DMS 273 treated with DMSO at 0.1 percent for 48 hours (cell line): ENCODE results near the gene LAMC3.
"Not testable (repeated sequence)": the region's sequence is repeated elsewhere in the genome, so short reads cannot be mapped to it uniquely, and the experiment has no call there.

Source experiments
- DNase-seq: peaks from one replicate; lab custom pipeline; 2025; lab: John Stamatoyannopoulos, UW

Gene LAMC3

DNA sequence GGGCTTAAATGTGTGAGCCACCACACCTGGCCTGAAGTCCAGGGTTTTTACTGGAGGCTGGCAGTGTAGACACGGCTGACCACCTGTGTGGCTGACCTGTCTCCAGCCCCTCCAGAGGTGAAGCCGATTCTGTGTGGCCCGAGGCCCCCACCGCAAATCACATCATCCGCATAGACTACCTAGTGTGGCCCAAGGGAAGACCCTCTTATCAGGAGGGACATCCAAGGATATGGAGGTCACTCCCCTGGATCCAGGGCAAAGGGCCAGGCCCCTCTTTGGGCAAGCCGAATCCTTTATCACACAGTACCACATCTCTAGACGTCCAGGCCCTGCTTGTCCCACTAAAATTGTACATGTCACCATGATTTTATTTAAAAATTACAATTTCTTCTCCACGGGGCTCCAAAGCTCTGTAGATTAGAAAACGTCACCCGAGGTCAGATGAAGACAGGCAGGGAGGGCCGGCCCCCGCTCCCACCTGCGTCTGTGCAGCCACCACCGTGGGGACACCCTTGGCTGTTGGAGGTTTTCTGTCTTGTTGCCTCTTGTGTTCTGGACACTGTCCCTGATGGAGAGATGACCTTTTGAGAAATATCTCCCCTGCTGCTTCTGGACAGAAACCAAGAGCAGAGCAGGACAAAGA lies 20.1 kb downstream of the LAMC3 start:
- DNase-seq, result no peak

DNA sequence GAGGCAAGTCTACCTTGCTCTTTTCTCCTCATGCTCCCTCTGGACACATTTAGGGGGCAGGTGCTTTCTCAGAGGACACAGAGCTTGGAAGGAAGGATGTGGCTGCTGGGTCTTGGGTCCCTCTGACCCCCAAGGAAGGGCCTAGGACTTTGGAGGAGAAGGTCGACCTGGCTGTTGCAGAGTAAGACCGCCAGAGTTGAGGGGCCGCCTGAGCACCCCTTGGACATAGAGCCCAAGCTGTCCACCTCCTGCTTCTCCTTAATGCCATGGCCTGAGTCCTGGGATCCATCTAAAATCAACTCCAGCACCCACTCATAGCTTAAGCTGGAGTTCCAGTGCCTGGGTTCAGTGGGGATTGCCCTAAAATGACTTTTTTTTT lies 20.6 kb downstream of the LAMC3 start:
- DNase-seq, result no peak

DNA sequence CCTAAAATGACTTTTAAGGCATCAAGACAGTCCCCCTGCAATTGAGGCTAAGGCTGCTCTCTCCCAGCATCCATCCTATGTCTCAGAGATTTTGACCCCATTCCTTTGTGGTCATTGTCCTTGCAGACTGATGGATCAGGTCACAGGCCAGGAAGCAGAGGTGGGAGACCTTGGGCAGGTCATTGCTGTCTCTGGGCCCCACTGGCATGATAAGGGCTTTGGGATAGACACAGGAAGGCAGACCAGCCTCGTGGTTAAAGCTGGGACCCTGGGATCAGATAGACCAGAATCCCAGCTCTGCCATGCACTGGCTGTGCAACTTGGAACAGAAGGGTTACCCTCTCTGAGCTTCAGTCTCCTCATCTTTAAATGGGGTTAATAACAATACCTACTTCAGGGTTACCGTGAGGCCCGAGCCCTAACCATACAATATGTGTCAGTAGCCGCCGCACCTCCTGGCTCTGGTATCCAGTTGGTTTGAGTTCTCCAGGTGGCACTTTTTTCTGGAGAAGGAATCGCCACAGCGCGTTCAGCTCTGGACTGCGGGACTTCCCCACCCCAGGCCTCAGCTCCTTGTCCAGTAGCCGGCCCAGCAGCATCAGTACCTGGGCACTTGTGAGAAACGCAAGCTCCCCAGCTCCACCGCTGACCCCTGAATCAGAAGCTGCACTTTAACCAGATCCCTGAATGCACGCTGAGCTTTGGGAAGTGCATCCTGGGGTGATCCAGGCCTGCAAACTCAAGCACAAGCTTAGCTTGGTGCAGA lies 21.4 kb downstream of the LAMC3 start:
- no peak for DNase-seq

DNA sequence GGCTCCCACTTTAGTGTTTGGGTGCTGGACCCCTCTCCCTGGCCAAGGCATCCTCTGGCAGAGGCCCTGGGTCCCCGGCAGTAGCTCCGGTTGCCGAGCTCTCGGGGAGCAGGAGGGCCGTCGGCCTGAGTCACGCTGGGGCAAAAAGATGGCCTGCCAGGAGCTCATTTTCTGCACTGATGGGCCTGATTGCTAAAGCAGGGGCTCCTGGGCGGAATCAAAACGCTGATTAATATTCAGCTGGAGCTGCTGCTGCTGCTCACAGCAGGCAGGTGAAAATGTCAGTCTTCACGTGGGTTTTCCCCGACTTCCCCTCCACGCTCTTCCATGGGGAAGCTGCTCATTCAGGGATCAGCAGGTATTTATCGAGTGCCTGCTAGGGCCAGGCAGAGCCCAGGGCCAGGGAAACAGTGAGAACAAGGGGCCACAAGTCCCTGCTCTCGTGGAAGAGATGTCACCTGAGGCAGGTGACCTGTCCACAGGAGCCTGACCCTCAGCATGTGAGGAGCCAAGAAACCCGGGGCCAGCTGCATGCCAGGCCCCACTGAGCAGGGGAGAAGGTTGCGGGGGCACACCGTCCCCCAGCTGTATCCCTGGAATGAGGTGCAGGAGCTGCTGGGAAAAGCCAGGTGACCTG lies 22.1 kb downstream of the LAMC3 start:
- no peak for DNase-seq

DNA sequence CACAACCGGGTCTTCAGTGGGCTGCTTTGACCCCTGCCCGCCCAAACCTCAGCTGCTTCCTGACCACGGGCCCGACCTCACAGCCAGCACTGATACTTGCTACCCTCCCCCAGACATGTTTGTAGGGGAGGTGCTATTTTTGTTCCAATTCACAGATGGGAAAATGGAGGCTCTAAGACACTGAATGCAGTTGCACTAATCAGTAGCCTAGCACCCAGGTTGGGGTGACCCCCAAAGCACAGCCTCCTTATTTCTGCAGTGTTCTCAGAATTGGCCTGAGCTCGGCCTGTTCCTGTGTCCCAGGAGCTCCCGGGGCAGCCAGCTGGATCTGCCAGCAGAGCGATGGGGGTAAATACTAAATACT lies 22.6 kb downstream of the LAMC3 start:
- no peak for DNase-seq

DNA sequence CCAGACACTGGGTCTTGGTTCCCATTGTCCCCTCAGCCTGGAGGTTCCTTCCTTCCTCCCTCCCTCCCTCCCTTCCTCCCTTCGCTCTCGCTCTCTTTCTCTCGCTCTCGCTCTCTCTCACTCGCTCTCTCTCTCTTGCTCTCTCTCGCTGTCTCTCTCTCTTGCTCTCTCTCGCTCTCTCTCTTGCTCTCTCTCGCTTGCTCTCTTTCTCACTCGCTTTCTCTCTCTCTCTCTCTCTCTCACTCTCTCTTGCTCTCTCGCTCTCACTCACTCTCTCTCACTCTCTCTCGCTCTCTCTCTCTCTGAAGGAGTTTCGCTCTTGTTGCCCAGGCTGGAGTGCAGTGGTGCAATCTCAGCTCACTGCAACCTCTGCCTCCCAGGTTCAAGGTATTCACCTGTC lies 23.4 kb downstream of the LAMC3 start:
- no peak for DNase-seq

DNA sequence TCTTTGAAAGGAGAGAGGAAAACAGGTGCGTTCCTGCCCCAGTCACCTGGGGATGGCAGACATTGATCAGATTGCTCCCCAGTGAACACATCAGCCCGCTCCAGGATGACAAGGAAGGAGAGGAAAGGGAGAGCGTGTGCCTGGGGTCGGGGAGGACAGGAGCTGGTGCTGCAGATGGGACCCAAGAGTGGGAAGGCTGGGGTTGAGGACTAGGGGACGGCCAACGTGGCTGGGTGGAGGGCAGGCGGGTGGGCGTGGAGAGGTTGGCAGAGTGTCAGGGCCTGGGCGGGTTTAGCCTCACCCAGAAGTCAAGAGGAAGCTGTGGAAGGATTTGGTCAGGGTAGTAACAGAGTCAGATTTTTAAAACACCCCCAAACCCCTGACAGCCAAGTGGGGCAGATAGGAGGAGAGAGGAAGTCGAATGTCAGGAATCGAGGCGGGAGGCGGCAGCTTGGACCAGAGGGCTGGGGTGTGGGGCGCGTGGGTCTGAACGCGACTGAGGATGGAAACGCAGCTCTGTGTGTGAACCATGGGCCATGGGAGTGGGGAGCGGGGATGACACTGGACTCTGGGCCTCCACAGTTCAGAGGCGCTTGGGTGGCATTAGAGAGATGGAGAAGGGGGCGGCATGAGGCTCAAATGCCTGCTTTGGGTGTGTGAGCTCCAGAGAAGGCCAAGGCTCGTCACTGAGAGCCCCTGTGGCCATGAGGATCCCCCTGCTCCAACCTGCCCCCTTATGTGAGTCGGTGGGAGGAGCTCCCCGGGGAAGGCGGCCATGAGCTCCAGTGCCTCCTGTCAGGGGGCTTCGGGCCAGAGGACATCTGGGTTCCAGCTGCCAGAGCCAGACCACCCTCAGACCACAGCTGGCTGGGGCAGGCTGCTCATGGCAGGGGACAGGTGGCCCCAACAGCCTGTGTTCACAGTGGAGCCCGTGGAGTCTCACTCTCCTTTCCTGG lies 24.6 kb downstream of the LAMC3 start:
- no peak for DNase-seq

DNA sequence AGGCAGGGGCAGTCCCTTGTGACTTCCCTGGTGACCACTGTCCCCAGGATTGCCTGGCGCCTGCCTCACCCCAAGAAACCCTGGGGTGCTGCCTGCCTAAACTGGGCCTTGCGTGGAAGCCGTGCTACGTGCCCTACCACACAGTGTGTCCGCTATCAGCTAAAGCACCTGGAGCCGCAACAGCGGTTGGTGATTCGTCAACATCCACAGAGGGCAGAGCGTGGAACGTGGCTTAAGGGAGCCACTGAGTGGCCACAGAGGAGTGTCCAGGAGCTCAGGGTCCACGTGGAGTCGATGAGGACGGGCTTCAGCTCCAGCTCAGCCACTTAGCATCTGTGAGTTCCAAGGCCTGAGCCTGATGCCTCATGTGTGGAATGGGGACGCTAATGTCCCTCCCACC lies 25.3 kb downstream of the LAMC3 start:
- no peak for DNase-seq

DNA sequence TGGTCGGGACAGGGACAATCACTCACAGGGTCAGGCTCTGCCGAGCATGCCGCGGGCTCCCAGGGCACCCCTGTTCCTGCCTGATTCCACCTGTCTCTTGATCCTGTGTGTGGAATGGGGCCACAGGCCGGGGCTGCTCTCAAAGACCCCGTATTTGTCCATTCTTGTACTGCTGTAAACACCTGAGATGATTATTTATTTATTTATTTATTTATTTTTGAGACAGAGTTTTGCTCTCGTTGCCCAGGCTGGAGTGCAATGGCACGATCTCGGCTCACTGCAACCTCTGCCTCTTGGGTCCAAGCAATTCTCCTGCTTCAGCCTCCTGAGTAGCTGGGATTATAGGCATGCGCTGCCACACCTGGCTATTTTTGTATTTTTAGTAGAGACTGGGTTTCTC lies 25.8 kb downstream of the LAMC3 start:
- DNase-seq, result not testable (repeated sequence)

DNA sequence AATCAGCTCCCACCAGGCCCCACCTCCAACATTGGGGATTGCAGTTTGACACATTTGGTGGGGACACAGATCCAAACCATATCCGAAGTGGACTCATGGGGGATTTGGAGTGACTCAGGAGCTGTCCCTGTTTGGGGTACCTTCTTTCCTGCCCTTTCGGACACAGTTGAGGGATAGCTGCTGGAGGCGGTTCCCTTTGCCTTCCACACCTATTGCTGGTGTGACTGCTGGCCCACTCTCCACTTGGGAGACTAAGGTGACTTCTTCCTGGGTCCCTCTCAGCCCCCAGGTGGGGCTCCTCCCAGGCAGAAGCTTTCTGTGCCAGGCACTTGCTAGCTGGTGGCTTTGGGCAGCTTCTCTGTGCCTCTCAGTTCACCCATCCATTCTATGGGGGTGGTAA lies 26.6 kb downstream of the LAMC3 start:
- no peak for DNase-seq

DNA sequence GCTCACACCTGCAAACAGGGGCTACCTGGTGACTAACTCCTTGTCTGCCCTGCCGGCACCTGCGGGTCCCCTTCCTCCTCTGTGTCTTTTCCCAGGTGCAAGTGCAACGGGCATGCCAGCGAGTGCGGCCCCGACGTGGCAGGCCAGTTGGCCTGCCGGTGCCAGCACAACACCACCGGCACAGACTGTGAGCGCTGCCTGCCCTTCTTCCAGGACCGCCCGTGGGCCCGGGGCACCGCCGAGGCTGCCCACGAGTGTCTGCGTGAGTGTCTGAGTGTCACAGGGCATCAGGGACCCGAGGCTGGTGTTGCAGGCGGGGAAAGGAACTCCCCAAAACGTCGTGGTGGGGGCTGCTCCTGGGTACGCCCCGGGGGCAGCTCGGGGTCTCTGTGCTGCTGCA lies 27.1 kb downstream of the LAMC3 start:
- no peak for DNase-seq

DNA sequence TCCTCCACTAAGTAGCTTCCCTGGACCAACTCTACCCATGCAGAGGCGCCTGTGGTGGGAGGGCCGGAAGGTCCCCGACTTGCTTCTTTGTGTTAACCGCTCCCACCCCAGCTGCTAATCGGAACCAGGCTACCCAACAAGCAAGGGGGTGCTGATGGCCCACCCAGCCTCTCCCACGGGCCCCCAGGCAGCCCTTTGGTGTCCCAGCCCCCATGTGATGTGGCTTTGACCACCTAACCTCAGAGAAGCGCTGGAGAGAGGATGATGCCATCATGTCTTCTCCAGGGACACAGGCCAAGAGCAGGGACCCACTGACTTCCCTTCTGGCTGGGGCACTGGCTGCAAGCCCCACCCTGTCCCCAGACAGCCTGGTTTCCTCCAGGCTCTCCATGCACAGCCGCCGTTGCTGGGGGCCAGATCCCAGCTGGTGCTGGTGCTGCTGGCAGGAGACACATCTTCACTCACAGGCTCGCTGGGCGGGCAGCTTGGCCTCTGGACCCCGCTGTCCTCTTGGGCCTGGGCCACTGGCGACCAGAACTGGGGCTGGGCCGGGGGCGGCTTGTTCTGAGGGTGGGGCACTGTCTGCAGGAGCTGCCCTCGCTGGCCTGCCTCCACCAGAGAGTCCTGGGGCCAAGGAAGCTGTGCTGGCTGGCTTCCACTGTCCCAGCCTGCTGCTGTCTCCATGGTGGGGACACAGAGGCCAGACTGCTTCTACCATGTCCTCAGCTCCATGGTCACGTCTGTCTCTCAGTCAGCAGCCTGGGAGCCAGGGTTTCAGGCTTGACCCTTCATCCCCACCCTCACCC lies 27.8 kb downstream of the LAMC3 start:
- DNase-seq, result no peak

DNA sequence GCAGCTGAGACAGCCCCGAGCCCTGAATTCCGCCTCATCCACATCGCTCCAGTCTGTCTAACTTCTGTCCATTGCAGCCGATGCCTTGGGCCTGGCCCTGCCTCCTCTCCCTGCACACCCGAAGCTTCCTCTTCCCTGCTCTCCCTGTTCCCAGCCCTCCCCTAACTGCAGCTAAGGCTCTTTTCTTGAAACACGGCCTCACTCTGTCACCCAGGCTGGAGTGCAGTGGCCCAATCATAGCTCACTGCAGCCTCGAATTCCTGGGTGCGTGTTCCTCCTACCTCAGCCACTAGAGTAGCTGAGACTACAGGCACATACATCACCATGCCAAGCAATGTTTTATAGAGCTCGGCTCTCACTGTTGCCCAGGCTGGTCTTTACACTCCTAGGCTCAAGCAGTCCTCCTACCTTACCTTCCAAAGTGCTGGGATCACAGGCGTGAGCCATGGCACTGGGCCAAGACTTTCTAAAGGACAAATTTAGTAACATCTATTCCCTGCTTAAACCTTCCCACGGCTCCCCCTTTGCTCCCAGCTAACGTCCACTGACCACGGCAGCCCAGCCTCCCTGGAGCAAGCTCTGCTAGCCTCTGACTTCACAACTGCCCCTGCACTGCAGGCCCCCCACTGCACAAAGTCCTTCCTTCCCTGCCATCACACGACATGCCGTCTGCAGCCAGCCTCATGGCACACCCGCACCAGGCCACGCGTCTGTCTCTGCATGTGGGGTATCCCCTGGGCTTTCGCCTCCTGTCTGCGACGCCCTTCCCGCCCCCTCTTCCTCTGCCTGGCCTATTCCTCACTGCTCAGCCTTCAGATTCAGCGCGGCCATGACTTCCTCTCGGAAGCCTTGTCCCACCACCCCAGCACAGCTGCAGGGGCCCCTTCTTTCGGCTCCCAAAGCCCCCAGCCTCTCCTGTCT lies 28.6 kb downstream of the LAMC3 start:
- no peak for DNase-seq

DNA sequence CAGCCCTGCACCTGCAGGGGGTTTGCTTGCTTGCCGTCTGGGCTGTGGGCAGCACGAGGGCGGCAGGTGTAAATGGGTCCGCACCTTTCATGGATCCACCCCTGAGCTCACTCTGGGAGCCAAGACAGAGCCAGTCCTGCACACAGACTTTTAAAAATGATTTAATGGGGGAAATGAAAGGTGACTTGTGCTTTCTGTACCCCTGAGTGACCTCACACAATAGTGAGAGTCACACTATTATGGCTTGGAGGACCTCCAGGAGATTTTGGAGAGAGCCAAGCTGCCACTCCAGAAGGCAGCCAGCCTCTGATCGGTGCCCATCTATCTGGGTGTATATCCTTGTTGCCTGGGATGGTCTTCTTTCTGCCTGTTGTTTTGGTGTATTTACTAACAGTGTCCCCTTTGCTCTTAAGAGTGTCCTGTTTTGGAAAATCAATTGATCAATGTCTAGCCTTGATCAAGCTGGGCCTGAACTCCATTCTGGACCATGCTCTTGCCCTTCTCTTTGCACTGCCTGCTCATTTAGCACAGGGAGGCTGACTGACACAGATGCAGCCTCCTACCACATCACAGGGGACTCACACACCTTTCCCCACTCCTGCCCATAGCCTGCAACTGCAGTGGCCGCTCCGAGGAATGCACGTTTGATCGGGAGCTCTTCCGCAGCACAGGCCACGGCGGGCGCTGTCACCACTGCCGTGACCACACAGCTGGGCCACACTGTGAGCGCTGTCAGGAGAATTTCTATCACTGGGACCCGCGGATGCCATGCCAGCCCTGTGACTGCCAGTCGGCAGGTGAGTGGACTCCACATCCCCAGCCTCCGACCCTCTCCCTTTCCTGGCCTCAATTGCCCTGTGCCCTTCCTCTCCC lies 29.5 kb downstream of the LAMC3 start:
- no peak for DNase-seq

DNA sequence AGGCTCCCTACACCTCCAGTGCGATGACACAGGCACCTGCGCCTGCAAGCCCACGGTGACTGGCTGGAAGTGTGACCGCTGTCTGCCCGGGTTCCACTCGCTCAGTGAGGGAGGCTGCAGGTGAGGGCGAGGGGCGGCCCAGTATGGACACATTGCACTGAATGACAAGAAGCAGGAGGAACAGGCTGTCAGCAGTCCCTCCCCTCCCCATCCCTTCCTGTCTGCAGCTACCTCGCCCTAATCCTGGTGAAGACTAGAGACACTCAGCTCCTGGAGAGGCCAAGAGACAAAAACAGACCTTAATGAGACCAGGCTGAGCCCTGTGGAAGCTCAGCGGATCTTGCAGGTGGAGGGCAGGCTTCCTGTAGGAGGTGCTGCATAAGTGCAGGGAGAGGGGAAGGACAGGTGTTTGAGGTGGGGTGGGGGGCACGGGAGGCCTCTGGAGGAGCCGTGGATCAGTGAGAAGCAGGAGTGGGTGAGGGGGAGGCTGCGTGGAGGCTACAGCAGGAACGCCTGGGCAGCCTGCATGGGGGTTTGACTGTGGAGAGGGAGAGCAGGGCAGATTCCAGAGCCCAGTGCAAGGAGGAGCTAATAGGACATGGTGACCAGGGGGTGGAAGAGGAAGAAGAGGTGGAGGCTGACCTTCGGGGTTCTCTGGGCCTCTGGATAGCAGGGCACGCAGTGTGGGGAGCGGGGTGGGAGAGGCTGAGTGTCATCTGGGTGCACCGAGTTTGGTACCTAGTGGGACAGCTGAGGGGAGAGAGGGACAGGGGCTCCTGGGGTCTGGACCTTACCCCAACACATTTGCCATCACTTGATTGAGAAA lies 30.4 kb downstream of the LAMC3 start:
- no peak for DNase-seq

DNA sequence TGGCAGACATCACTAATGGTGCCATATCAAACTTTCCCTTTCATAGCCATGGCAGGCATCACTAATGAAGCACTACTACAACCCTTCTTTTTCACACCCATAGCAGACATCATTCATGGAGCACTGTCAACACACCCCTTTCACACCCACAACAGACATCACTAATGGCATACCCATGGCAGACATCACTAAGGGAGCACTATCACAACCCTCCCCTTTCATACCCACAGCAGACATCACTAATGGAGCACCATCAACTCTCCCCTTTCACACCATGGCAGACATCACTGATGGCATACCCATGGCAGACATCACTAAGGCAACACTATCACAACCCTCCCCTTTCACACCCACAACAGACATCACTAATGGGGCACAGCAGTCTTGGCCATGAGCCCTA lies 33.7 kb downstream of the LAMC3 start:
- no peak for DNase-seq

DNA sequence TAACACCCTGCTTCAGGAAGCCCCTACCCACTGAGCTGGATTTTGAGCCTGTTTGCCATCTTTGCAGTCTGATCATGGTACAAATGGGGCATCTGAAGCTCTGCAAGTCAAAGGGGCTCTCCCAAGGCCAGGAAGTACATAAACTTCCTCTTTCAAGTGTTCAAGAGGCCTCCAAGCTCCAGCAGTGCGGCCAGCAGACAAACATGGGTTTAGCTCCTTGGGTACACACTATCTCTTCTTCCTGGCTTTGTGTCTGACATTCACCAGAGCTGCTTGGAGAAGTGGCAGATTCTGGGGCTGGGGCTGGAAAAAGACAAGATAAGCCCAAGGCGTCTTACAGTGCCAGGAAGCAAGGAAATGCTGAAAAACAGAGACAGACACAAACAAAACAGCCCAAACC lies 34.1 kb downstream of the LAMC3 start:
- DNase-seq, result no peak

DNA sequence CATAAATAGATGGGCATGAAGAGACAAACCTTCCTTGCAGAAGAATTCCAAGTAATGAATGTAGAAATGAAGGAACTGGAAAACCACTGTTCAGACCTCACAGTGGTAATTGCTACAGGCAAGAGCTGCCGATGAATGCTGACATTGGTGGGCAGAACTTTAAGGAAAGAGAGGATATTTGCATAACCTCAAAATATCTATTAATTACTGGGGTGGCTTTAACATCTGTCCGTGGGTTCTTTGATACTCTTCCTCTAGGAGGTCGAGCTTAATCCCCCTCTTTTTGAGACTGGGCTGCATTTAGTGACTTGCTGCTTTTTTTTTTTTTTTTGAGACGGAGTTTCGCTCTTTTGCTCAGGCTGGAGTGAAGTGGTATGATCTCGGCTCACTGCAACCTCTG lies 34.7 kb downstream of the LAMC3 start:
- DNase-seq, result no peak
